DOHH2 (cell line): Measurements from ENCODE around the gene C9orf50.

Source experiments
- H3F3A ChIP-seq: fragments of 200-600 bp; sonication (generic), shearing (Covaris generic); 2 replicates; pipeline ENCODE4 v1.6.0; 2016; ENCODE audit warnings: antibody characterized with exemption, mild to moderate bottlenecking; ENCODE audit not compliant: control insufficient read depth, insufficient read depth
- H3K27ac ChIP-seq: fragments of 200-600 bp; sonication (generic); 2 replicates; pipeline ENCODE4 v1.5.1; 2014; ENCODE audit warnings: low read depth, mild to moderate bottlenecking, low read length, moderate library complexity
- H3K27me3 ChIP-seq: fragments of 200-600 bp; sonication (generic); 2 replicates; pipeline ENCODE4 v1.6.1; 2014; ENCODE audit warnings: mild to moderate bottlenecking, low read length, mixed read lengths; ENCODE audit not compliant: control insufficient read depth
- H3K36me3 ChIP-seq: fragments of 200-600 bp; sonication (generic); 2 replicates; pipeline ENCODE4 v1.6.1; 2014; ENCODE audit warnings: mild to moderate bottlenecking, low read length, moderate library complexity, mixed read lengths; ENCODE audit not compliant: control insufficient read depth
- H3K4me1 ChIP-seq: fragments of 200-600 bp; sonication (generic); 2 replicates; pipeline ENCODE4 v1.6.1; 2014; ENCODE audit warnings: mild to moderate bottlenecking, low read length, mixed read lengths; ENCODE audit not compliant: control insufficient read depth
- H3K4me2 ChIP-seq: fragments of 200-600 bp; sonication (generic); 2 replicates; pipeline ENCODE4 v1.6.0; 2014; ENCODE audit warnings: mild to moderate bottlenecking, low read length, moderate library complexity
- H3K4me3 ChIP-seq: fragments of 200-600 bp; sonication (generic); 2 replicates; pipeline ENCODE4 v1.5.1; 2014; ENCODE audit warnings: mild to moderate bottlenecking, low read length, mixed read lengths
- H3K79me2 ChIP-seq: fragments of 200-600 bp; sonication (generic); 2 replicates; pipeline ENCODE4 v1.6.1; 2014; ENCODE audit warnings: mild to moderate bottlenecking, low read length, mixed read lengths; ENCODE audit not compliant: control insufficient read depth
- H3K9me2 ChIP-seq: fragments of 200-600 bp; sonication (generic); replicated peaks from 2 replicates; pipeline ENCODE4 v1.6.1; 2014; ENCODE audit warnings: mild to moderate bottlenecking, low read length, mixed read lengths; ENCODE audit not compliant: control insufficient read depth
- H3K9me3 ChIP-seq: fragments of 200-600 bp; sonication (generic); 2 replicates; pipeline ENCODE4 v1.6.1; 2014; ENCODE audit warnings: antibody characterized with exemption, low read length, mixed read lengths; ENCODE audit not compliant: control insufficient read depth, insufficient read depth
- H4K20me1 ChIP-seq: fragments of 200-600 bp; sonication (generic); 2 replicates; pipeline ENCODE4 v1.6.0; 2014; ENCODE audit warnings: low read depth, mild to moderate bottlenecking, antibody characterized with exemption, low read length, moderate library complexity; ENCODE audit not compliant: control insufficient read depth, insufficient read depth
- EZH2phosphoT487 ChIP-seq: fragments of 200-600 bp; sonication (generic); IDR thresholded peaks from 2 replicates; pipeline ENCODE4 v1.6.1; 2017; ENCODE audit warnings: borderline replicate concordance, mild to moderate bottlenecking, antibody characterized with exemption, low read length, moderate library complexity, mixed read lengths
- TF ChIP-seq, protein P1 (sequence below): fragments of 200-600 bp; sonication (generic); IDR thresholded peaks from one replicate; pipeline ENCODE4 v1.5.1; 2014; ENCODE audit warnings: antibody characterized with exemption, mild to moderate bottlenecking, low read depth, low read length; ENCODE audit not compliant: poor library complexity, severe bottlenecking

The C9orf50 gene

DNA sequence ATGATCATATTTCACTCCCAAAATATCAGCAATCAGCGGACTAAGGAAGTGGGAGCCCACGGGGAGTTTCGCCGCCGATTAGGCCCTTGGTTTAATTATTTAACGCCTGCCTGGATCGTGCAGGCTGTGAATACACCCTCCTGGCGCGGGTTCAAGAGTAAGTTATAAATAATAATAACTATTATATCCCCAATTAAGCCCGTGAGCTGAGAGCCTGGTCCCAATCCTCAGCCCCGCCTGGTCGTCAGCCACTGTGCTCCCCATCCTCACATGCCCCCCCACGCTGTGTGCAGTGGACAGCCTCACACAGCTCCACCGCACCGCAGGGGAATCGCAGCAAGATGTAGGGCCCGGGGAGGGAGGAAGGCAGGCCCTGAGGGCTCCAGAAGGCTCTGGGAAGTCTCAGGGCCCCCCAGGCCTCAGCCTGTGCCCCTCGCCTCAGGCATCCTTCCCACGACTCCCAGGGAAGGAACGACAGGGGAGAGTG, 33.7 kb upstream of the C9orf50 start:
- Histone ChIP-seq H3F3A (no peaks in the 10 kb centered on the region), H3K4me2 (no peak overlapping the region), H3K27ac (no peak overlapping the region), H3K9me2 (no peaks in the 10 kb centered on the region), H3K4me1 (no peaks in the 10 kb centered on the region), H3K36me3 (no peaks in the 10 kb centered on the region), H3K9me3 (no peaks in the 10 kb centered on the region), H4K20me1 (no peaks in the 10 kb centered on the region), H3K27me3 (no peaks in the 10 kb centered on the region), H3K79me2 (no peaks in the 10 kb centered on the region), H3K4me3 (no peak overlapping the region)
- TF ChIP-seq EZH2phosphoT487: no peak
- TF ChIP-seq, protein P1, sequence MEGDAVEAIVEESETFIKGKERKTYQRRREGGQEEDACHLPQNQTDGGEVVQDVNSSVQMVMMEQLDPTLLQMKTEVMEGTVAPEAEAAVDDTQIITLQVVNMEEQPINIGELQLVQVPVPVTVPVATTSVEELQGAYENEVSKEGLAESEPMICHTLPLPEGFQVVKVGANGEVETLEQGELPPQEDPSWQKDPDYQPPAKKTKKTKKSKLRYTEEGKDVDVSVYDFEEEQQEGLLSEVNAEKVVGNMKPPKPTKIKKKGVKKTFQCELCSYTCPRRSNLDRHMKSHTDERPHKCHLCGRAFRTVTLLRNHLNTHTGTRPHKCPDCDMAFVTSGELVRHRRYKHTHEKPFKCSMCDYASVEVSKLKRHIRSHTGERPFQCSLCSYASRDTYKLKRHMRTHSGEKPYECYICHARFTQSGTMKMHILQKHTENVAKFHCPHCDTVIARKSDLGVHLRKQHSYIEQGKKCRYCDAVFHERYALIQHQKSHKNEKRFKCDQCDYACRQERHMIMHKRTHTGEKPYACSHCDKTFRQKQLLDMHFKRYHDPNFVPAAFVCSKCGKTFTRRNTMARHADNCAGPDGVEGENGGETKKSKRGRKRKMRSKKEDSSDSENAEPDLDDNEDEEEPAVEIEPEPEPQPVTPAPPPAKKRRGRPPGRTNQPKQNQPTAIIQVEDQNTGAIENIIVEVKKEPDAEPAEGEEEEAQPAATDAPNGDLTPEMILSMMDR: no peak

DNA sequence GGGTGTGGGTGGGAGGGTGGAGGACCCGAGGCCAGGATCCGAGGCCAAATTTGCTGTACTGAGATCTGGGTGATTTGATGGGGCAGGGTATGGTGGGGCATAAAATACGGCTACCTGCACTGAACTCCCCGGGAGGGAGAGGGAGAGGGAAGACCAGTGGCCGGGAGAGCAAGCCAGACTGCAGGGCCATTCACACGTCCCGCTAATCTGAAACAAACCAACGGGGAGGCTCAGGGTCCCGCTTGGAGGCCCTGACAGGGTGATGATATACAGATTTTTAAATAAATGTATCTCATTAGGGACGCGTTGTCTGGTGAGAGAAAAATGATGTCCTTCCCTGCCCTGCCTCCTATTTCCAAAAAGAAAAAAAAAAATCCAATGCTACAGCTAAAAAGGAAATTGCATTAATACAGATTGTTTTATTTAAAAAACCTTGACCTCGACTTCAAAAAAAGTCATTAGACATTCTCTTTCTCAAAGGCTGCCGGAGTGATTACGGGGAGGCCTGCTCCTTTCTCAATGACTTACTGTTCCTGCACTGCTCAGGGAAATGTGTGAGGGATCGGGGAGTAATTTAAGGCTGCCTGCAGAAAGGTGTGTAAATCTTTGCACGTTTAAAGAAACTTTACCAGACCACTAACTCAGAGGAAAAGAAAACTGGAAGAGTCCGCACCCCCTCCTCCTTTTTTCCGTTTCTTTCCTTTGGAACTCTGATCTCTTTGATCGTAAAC, 33.1 kb upstream of the C9orf50 start:
- Histone ChIP-seq H3K9me2 (no peaks in the 10 kb centered on the region), H3K27ac (no peak overlapping the region)
- TF ChIP-seq EZH2phosphoT487: no peak
- TF ChIP-seq, protein P1: no peak

DNA sequence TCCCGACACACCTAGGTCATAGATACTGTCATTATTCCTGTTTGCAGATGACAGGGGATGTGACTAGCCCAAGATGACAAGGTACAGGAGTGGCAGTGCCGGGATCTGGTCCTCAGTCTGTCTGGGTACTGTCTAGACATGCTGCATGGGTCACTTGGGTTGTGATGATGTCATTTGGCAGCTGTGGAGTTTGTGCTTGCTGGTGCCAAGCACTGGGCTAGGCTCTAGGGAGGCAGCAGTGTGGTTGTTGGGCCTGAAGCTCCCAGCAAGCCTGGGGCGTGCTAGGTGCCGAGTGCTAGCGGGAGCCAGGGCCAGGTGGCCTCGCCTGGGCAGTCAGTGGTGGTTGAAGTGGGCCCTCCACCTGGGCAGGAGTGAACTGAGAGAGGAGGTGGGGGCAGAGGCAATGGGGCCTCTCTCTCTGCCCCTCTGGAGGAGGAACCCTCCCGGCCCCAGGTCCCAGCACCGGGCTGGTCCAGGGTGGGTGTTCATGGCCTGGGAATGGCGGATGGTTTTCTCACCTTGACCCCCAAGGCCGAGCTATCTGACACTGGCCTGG, 29.9 kb upstream of the C9orf50 start:
- no peaks in the 10 kb centered on the region for H3K36me3 ChIP-seq
- no peak overlapping the region for H3K27ac ChIP-seq
- H3K4me3 ChIP-seq: no peak overlapping the region
- no peak overlapping the region for H3K4me2 ChIP-seq
- TF ChIP-seq EZH2phosphoT487: no peak
- H3K9me2 ChIP-seq: no peaks in the 10 kb centered on the region
- no peaks in the 10 kb centered on the region for H3K4me1 ChIP-seq
- no peaks in the 10 kb centered on the region for H3K79me2 ChIP-seq
- no peaks in the 10 kb centered on the region for H3F3A ChIP-seq
- no peaks in the 10 kb centered on the region for H3K27me3 ChIP-seq
- H4K20me1 ChIP-seq: no peaks in the 10 kb centered on the region
- no peaks in the 10 kb centered on the region for H3K9me3 ChIP-seq

More for the DNA sequence above, 33.1 kb upstream of the C9orf50 start:
- H3K9me3 ChIP-seq: no peaks in the 10 kb centered on the region
- H3K79me2 ChIP-seq: no peaks in the 10 kb centered on the region
- no peaks in the 10 kb centered on the region for H3K4me1 ChIP-seq
- no peaks in the 10 kb centered on the region for H3F3A ChIP-seq
- H3K36me3 ChIP-seq: no peaks in the 10 kb centered on the region
- H4K20me1 ChIP-seq: no peaks in the 10 kb centered on the region
- no peak overlapping the region for H3K4me3 ChIP-seq
- no peak overlapping the region for H3K4me2 ChIP-seq
- no peaks in the 10 kb centered on the region for H3K27me3 ChIP-seq
